HS-5 (cell line): ENCODE data around the gene MAPKAP1.
"Not testable (repeated sequence)": the region's sequence is repeated elsewhere in the genome, so short reads cannot be mapped to it uniquely, and the experiment has no call there.

Source experiments
- DNase-seq: peaks from one replicate; pipeline ENCODE4 v3.0.0-alpha.2; 2012; ENCODE audit warnings: low read depth

The MAPKAP1 gene

GRCh38 chr9:125409637-125410521 is 297.1 kb downstream of the MAPKAP1 start:
- DNase-seq, result no peak

GRCh38 chr9:125409217-125409636 is 297.8 kb downstream of the MAPKAP1 start:
- DNase-seq, result no peak

- peak; percentile 34 for DNase-seq
These were observed 298.8 kb downstream of the MAPKAP1 start for GRCh38 chr9:125407974-125408900.

- DNase-seq, result no peak
These were observed 299.5 kb downstream of the MAPKAP1 start for GRCh38 chr9:125407432-125407973.

GRCh38 chr9:125406810-125407087 is 300.3 kb downstream of the MAPKAP1 start:
- no peak for DNase-seq

GRCh38 chr9:125405938-125406809 is 300.8 kb downstream of the MAPKAP1 start:
- DNase-seq, result no peak

- no peak for DNase-seq
These were observed 302.3 kb downstream of the MAPKAP1 start for GRCh38 chr9:125404733-125405132.

GRCh38 chr9:125400725-125401716 is 306.0 kb downstream of the MAPKAP1 start:
- DNase-seq, result no peak

GRCh38 chr9:125400232-125400631 is 306.8 kb downstream of the MAPKAP1 start:
- DNase-seq, result not testable (repeated sequence)

- no peak for DNase-seq
These were observed 307.3 kb downstream of the MAPKAP1 start for GRCh38 chr9:125399666-125400065.

- DNase-seq, result no peak
These were observed 307.8 kb downstream of the MAPKAP1 start for GRCh38 chr9:125399165-125399564.

- DNase-seq, result no peak
These were observed 308.8 kb downstream of the MAPKAP1 start for GRCh38 chr9:125398243-125398642.

- no peak for DNase-seq
These were observed 309.3 kb downstream of the MAPKAP1 start for GRCh38 chr9:125397736-125398135.

- no peak for DNase-seq
These were observed 310.2 kb downstream of the MAPKAP1 start for GRCh38 chr9:125396799-125397198.

GRCh38 chr9:125393426-125393825 is 313.6 kb downstream of the MAPKAP1 start:
- DNase-seq, result peak; percentile 37

- no peak for DNase-seq
These were observed 315.3 kb downstream of the MAPKAP1 start for GRCh38 chr9:125391704-125392103.

GRCh38 chr9:125388978-125389377 is 318.0 kb downstream of the MAPKAP1 start:
- no peak for DNase-seq

- DNase-seq, result no peak
These were observed 319.0 kb downstream of the MAPKAP1 start for GRCh38 chr9:125387861-125388524.
